ENCODE data around the gene MARK3. TPM values are rescaled to one million over a fixed set of nuclear protein-coding genes. Genes with fewer than 3 reads are reported as not detected.
A peak's percentile ranks its signal among the peaks of the same experiment; 100 is the strongest.

Gene MARK3
- total and polyA plus RNA-seq, 2 of the 4 experiments (the other 2 are of a cell fraction): 78.5 to 80.5 TPM

DNA sequence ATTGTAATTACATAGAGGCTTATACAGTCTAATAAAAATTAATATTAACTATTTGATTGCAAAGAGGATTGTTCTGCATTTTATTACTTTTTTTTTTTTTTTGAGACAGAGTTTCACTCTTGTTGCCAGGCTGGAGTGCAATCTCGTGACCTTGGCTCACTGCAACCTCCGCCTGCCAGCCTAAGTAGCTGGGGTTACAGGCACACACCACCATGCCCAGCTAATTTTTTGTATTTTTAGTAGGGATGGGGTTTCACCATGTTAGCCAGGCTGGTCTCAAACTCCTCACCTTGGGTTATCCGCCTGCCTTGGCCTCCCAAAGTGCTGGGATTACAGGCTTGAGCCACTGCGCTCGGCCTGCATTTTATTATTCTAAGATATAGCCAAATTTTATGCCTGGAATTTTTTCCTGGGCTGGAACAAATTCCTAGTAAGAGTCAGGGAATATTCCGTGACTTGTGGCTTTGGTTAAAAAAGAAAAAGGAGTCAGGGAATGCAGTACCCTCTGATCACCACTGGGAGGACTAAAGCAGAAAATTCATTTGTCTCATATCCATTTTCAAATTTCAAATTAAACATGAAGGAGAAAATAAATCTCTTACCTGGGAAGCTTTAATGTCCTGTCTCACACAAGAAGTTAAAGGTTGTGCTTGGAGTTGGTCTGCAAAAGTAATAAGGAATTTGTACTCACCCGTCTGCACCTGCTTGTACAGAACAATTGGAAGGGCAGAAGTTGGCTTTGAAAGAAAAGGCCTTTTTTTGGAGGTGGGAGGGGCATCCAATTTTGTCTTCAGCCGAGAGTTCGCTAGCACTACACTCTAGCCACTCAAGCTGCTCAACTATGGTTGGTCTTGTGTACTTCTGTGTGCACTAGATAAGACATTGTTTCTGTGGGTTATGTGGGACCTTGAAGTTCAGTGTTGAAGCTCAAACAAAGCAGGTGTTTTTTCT, 8.7 kb downstream of the MARK3 start (continued):
- TF ChIP-seq MAFK (IDR thresholded peaks at IDR 0.05; ENCODE audit: low read depth, low read length): no peak

DNA sequence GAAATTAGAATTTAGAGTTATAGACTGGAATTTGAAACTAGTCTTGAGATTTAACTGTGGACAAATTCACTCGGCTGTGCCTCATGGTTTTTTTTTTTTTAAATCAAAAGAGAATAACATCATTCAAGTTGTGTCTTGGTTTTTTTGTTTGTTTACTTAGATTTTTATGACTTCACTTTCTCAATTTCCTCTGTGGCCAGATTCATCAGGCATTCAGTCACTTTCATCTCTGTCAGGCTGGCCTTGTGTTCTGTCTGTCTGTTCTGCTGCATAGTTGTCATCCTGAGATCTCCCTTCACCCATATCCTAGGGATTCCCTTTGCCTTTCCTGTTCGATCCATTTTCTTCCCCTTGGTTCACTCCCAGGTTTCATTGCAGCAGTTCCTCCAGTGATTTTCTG, 10.0 kb downstream of the MARK3 start:
- DNase-seq: peak; percentile 32
- Histone ChIP-seq H3K36me3 (ENCODE audit: control insufficient read depth, insufficient read depth, low read length) (no peaks in the 10 kb centered on the region), H3K9me3 (ENCODE audit: control insufficient read depth, insufficient read depth, low read length) (no peaks in the 10 kb centered on the region), H3K14ac (replicated peaks; ENCODE audit: low read depth, low read length) (no peak overlapping the region; the same call in 1 of the 2 replicates), H3K4me1 (ENCODE audit: control insufficient read depth, insufficient read depth, low read length) (peaks cover 20% of the 10 kb centered on the region), H2BK20ac (ENCODE audit: low read depth, low read length) (no peak overlapping the region), H3K9ac (ENCODE audit: low read depth, low read length) (no peak overlapping the region), H4K91ac (ENCODE audit: insufficient read depth, low read depth, low read length) (no peak overlapping the region), H2BK120ac (ENCODE audit: low read depth, low read length) (no peak overlapping the region), H3K4me3 (ENCODE audit: insufficient read depth, low read depth, low read length) (no peak overlapping the region), H2AFZ (replicated peaks; ENCODE audit: low read length, poor library complexity) (no peak overlapping the region), H3K9me1 (ENCODE audit: insufficient read depth, low read length) (peaks cover 18% of the 10 kb centered on the region), H2AK9ac (replicated peaks; ENCODE audit: low read depth, low read length, poor library complexity) (no peak overlapping the region), H4K20me1 (ENCODE audit: insufficient read depth, low read length) (peaks cover 98% of the 10 kb centered on the region), H3K4me2 (ENCODE audit: low read depth, low read length) (peak overlapping the region; percentile 30; the same call in 1 of the 2 replicates), H4K8ac (ENCODE audit: low read depth in 2 of 2, low read length in 2 of 2) (no peak overlapping the region), H4K5ac (ENCODE audit: low read depth, low read length) (no peak overlapping the region), H3K79me1 (ENCODE audit: low read depth in 1 of 2, low read length in 2 of 2) (peaks cover 0 to 52% of the 10 kb centered on the region in 2 experiments; a peak in 2 of 4 replicates), H2AK5ac (ENCODE audit: low read depth, low read length) (no peak overlapping the region), H3K27me3 (ENCODE audit: control insufficient read depth, insufficient read depth, low read length) (no peaks in the 10 kb centered on the region), H3K23ac (ENCODE audit: low read depth, low read length) (no peak overlapping the region), H3K18ac (ENCODE audit: low read depth, low read length) (no peak overlapping the region), H3K56ac (ENCODE audit: extremely low read depth, insufficient read depth, low read length) (no peak overlapping the region), H3K4ac (ENCODE audit: low read depth, low read length) (no peak overlapping the region), H2BK5ac (ENCODE audit: low read depth, low read length, poor library complexity, severe bottlenecking) (no peak overlapping the region), H2BK15ac (ENCODE audit: low read depth, low read length) (no peak overlapping the region), H3K27ac (ENCODE audit: insufficient read depth, low read length) (no peak overlapping the region)
- dilution Hi-C loops (cut with HindIII; ENCODE audit: low sequenced_read_pairs, unreplicated experiment) (no loop called here), in situ Hi-C loops (cut with MboI; ENCODE audit: low sequenced_read_pairs) (no loop called here), intact Hi-C loops (cut with micrococcal nuclease) (no loop called here)
- no TSS peak for BruUV-seq (replicated peaks)
- CTCF ChIA-PET: no interaction called here
- ATAC-seq (ENCODE audit: low read depth): no peak
- no CpG with 5 or more reads among the region's 2 CpGs for WGBS, 2 experiments (ENCODE audit: extremely low coverage in 2 of 2, insufficient read length in 1 of 2)
- TF ChIP-seq, protein P1, sequence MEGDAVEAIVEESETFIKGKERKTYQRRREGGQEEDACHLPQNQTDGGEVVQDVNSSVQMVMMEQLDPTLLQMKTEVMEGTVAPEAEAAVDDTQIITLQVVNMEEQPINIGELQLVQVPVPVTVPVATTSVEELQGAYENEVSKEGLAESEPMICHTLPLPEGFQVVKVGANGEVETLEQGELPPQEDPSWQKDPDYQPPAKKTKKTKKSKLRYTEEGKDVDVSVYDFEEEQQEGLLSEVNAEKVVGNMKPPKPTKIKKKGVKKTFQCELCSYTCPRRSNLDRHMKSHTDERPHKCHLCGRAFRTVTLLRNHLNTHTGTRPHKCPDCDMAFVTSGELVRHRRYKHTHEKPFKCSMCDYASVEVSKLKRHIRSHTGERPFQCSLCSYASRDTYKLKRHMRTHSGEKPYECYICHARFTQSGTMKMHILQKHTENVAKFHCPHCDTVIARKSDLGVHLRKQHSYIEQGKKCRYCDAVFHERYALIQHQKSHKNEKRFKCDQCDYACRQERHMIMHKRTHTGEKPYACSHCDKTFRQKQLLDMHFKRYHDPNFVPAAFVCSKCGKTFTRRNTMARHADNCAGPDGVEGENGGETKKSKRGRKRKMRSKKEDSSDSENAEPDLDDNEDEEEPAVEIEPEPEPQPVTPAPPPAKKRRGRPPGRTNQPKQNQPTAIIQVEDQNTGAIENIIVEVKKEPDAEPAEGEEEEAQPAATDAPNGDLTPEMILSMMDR (conservative IDR thresholded peaks at IDR 0.05; ENCODE audit: low read depth, low read length): no peak
- TF ChIP-seq SMC3 (IDR thresholded peaks at IDR 0.05; ENCODE audit: low read depth, low read length) (no peak), CEBPB (IDR thresholded peaks at IDR 0.05; ENCODE audit: low read depth, low read length) (no peak), MAZ (IDR thresholded peaks at IDR 0.05; ENCODE audit: borderline replicate concordance, low read depth, low read length) (no peak), RFX5 (IDR thresholded peaks at IDR 0.05; ENCODE audit: low read depth, low read length) (no peak), BHLHE40 (IDR thresholded peaks at IDR 0.05; ENCODE audit: low read depth, low read length) (no peak), MXI1 (IDR thresholded peaks at IDR 0.05; ENCODE audit: borderline replicate concordance, low read depth, low read length) (no peak)
- TF ChIP-seq, protein P2, sequence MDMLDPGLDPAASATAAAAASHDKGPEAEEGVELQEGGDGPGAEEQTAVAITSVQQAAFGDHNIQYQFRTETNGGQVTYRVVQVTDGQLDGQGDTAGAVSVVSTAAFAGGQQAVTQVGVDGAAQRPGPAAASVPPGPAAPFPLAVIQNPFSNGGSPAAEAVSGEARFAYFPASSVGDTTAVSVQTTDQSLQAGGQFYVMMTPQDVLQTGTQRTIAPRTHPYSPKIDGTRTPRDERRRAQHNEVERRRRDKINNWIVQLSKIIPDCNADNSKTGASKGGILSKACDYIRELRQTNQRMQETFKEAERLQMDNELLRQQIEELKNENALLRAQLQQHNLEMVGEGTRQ (IDR thresholded peaks at IDR 0.05; ENCODE audit: low read depth, low read length): no peak
- TF ChIP-seq, protein P3, sequence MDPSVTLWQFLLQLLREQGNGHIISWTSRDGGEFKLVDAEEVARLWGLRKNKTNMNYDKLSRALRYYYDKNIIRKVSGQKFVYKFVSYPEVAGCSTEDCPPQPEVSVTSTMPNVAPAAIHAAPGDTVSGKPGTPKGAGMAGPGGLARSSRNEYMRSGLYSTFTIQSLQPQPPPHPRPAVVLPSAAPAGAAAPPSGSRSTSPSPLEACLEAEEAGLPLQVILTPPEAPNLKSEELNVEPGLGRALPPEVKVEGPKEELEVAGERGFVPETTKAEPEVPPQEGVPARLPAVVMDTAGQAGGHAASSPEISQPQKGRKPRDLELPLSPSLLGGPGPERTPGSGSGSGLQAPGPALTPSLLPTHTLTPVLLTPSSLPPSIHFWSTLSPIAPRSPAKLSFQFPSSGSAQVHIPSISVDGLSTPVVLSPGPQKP (IDR thresholded peaks at IDR 0.05; ENCODE audit: borderline replicate concordance, low read depth, low read length): no peak
- POLR2A ChIA-PET (ENCODE audit: unreplicated experiment): no interaction called here

Data from IMR-90 (cell line).